Skin epidermis (tissue), 12 donors: ENCODE measurements around the gene FDPS.

Experiments used
- H3K27ac ChIP-seq, 21 experiments: fragments of 200-600 bp; sonication (generic) in 11 of 21; one replicate each; pipeline ENCODE4 v1.5.0; 2020; ENCODE audit warnings: mild to moderate bottlenecking in 3 of 21, inconsistent platforms in 2 of 21, moderate library complexity in 2 of 21
- H3K4me3 ChIP-seq, 7 experiments: fragments of 200-600 bp; sonication (generic) in 2 of 7; one replicate each; pipeline ENCODE4 v1.5.0; 2020; ENCODE audit warnings: inconsistent platforms in 2 of 7, mild to moderate bottlenecking in 2 of 7, moderate library complexity in 1 of 7

The FDPS gene

GRCh38 chr1:155329980-155330598 lies 21.4 kb downstream of the FDPS start:
- no peak overlapping the region for H3K4me3 ChIP-seq
- no peak overlapping the region for H3K27ac ChIP-seq

DNA sequence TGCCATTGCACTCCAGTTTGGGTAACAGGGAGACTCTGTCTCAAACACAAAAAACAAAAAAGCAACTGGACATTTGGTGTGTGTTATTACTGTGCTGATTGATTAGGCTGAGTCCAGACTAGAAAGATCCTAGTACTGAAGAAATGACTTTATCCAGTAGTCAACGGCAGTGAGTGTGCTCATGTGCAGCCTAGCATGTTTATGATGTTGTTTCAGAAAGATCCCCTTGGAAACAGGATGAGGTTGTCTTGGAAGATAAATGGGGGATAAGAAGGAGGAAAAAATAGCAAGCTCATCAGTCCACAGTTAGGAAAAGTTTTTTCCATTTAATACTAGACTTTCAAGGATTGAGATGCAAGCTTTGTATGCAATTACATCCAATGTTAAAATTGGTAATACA lies 26.3 kb downstream of the FDPS start:
- no peak overlapping the region for H3K27ac ChIP-seq
- no peak overlapping the region for H3K4me3 ChIP-seq

DNA sequence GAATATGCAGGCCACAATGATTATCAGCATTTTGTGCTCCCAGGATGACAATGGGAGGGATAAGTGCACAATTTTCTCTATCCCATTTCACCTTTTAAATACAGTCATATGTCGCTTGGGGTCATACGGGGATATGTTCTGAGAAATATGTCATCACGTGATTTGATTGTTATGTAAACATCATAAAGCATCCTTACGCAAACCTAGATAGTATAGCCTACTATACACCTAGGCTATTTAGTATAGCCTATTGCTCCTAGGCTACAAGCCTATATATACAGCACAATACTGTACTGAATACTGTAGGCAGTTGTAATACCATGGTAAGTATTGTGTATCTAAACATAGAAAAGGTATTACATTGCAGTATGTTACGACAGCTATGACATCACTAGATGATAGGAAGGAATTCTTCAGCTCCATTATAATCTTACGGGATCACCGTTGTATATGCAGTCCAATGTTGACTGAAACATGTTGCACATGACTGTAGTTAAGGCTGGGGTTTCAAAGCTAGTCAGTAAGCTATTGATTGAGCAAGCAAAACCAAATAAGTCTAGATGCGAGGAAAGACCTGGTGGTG lies 30.9 kb downstream of the FDPS start:
- Histone ChIP-seq H3K27ac (no peak overlapping the region), H3K4me3 (no peak overlapping the region)

DNA sequence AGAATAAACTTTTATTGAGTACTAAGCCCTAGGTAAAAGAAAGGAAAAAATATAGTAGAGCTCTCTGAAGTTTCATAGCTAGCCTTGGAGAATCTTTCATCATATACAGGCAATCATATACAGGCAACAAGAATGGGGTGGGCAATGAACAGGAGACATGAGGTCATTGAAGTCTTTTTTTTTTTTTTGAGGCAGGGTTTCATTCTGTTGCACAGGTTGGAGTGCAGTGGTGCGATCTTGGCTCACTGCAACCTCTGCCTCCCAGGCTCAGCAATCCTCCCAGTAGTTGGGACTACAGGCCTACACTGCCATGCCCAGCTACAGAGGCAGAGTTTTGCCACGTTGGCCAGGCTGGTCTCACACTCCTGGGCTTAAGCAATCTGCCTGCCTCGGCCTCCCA lies 34.2 kb downstream of the FDPS start:
- Histone ChIP-seq H3K4me3 (no peak overlapping the region), H3K27ac (no peak overlapping the region)

DNA sequence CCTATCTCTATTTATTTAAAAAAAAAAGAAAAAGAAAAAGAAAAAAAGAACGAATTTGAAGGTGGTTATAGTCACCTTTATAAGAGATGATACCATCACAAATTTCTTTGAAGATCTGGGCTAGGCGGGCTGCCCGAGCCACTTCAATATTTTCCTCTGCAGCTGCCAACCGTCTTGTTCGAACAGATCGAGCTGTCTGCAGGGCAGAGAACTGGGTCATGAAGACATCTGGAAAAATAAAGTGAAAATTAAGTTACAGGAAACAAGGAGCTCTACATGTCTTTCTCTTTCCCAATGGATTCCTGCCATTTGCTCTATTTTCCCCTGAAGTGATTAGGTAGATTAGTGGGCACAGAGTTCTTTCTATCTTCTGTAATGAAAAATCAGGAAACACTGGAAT lies 44.0 kb downstream of the FDPS start:
- H3K27ac ChIP-seq = peak overlapping the region in 1 of 21 experiments; percentile 1
- H3K4me3 ChIP-seq = no peak overlapping the region

DNA sequence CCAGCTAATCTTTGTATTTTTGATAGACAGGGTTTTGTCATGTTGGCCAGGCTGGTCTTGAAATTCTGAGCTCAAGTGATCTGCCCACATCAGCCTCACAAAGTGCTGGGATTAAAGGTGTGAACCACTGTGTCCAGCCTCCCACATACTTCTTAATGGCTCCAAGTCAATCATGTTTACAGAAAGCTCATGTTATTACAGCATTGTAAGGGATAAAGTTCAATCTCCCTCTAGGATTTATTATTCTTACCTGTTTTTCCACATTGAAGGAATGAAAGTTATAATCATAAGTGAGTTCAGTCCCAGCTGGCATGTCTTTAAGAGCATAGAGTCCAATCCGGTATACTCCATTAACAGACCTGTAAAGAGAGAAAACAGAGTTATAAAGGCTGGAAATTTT lies 51.4 kb downstream of the FDPS start:
- Histone ChIP-seq H3K27ac (no peak overlapping the region), H3K4me3 (no peak overlapping the region)
